K562 (cell line): ENCODE data around the gene SP100.

Experiments used
- BHLHE40 ChIP-seq: IDR thresholded peaks from 2 replicates; pipeline ENCODE4 v1.6.1; 2011; ENCODE audit warnings: low read length, improper control_type of control experiment
- CREM ChIP-seq: IDR thresholded peaks from 2 replicates; pipeline ENCODE4 v1.6.1; 2014; ENCODE audit warnings: antibody characterized with exemption, low read depth
- POLR2A ChIP-seq: fragments of 450-650 bp; conservative IDR thresholded peaks from 2 replicates; pipeline ENCODE4 v1.6.1; 2016
- PYGO2 ChIP-seq: fragments of 450-650 bp; IDR thresholded peaks from 2 replicates; pipeline ENCODE4 v1.6.1; 2016; ENCODE audit warnings: mild to moderate bottlenecking, missing genetic modification characterization, moderate library complexity, missing compliant biosample characterization
- RNF2 ChIP-seq: sonication (generic); IDR thresholded peaks from 2 replicates; pipeline ENCODE4 v1.6.1; 2016
- TEAD1 ChIP-seq, 2 experiments: fragments of 450-650 bp in 1 of 2; sonication (generic) in 1 of 2; formaldehyde crosslinking; IDR thresholded peaks; 2 replicates each; pipeline versions ENCODE4 v1.4.0 to v1.8.0; 2020 to 2022; ENCODE audit warnings: mild to moderate bottlenecking in 2 of 2, missing genetic modification reagents in 1 of 2
- ZNF12 ChIP-seq: sonication (generic); formaldehyde crosslinking; IDR thresholded peaks from 2 replicates; pipeline ENCODE4 v1.4.0; 2020; ENCODE audit warnings: mild to moderate bottlenecking, missing genetic modification reagents
- ZNF274 ChIP-seq: IDR thresholded peaks from 2 replicates; pipeline ENCODE4 v1.6.1; 2011; ENCODE audit warnings: low read depth, mild to moderate bottlenecking, low read length, moderate library complexity, borderline replicate concordance
- ZNF589 ChIP-seq: fragments of 200-800 bp; sonication (Bioruptor generic); IDR thresholded peaks from 2 replicates; pipeline ENCODE4 v1.6.1; 2016; ENCODE audit warnings: low read depth, missing genetic modification characterization, missing compliant biosample characterization
- TF ChIP-seq, protein P1 (sequence below): fragments of 450-650 bp; formaldehyde crosslinking; IDR thresholded peaks from 2 replicates; pipeline ENCODE4 v1.4.0; 2020; ENCODE audit warnings: mild to moderate bottlenecking, moderate library complexity
- TF ChIP-seq, protein P2 (sequence below): fragments of 450-650 bp; formaldehyde crosslinking; conservative IDR thresholded peaks from 2 replicates; pipeline ENCODE4 v1.4.0; 2022; ENCODE audit warnings: mild to moderate bottlenecking, missing genetic modification characterization

- TF ChIP-seq TEAD1 (CRISPR knock-in tag; IDR thresholded peaks at IDR 0.05): no peak
- no peak for TF ChIP-seq BHLHE40
- no peak for TF ChIP-seq ZNF274
- no peak for TF ChIP-seq ZNF12
- TF ChIP-seq RNF2: no peak
- TF ChIP-seq ZNF589 (CRISPR knock-in tag): no peak
- TF ChIP-seq, protein P1, sequence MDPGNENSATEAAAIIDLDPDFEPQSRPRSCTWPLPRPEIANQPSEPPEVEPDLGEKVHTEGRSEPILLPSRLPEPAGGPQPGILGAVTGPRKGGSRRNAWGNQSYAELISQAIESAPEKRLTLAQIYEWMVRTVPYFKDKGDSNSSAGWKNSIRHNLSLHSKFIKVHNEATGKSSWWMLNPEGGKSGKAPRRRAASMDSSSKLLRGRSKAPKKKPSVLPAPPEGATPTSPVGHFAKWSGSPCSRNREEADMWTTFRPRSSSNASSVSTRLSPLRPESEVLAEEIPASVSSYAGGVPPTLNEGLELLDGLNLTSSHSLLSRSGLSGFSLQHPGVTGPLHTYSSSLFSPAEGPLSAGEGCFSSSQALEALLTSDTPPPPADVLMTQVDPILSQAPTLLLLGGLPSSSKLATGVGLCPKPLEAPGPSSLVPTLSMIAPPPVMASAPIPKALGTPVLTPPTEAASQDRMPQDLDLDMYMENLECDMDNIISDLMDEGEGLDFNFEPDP (CRISPR knock-in tag): no peak
- no peak for TF ChIP-seq PYGO2 (tag)
- no peak for TF ChIP-seq POLR2A
- TF ChIP-seq, protein P2, sequence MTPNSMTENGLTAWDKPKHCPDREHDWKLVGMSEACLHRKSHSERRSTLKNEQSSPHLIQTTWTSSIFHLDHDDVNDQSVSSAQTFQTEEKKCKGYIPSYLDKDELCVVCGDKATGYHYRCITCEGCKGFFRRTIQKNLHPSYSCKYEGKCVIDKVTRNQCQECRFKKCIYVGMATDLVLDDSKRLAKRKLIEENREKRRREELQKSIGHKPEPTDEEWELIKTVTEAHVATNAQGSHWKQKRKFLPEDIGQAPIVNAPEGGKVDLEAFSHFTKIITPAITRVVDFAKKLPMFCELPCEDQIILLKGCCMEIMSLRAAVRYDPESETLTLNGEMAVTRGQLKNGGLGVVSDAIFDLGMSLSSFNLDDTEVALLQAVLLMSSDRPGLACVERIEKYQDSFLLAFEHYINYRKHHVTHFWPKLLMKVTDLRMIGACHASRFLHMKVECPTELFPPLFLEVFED (CRISPR knock-in tag): no peak
- TF ChIP-seq CREM: no peak
Measured at GRCh38 chr2:230444832-230445231, 28.8 kb downstream of the SP100 start.
